ENCODE results near the gene ADIG.

Gene ADIG

DNA sequence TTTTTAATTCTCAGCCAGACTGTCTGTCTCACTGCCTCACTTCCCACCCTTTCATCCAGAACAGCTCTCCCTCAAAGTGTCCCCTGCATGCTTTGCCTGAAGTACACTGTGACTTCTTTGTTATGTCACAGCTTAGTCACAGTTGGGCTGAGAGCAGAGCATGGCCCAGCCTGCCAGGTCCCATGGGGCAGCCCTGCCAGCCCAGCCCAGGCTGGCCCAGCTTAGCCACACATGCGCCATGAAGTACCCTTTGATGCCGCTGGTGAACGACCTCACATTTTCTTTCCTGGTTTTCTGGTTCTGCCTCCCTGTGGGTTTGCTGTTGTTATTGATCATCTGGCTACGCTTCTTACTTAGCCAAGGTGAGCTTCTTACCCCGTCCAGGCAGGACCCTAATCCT is at the start of gene ADIG:
ADIG (plus strand) TSS at position 185 of the 400 bp plus-strand sequence; CDS start at position 239, 54 bp downstream.
- H3K36me3 Mint-ChIP-seq: peaks cover 2% of the 10 kb centered on the region
- H3K4me3 Mint-ChIP-seq: no peak within 1 kb of the TSS
- H3K27me3 Mint-ChIP-seq: no peaks in the 10 kb centered on the region
- H3K4me1 Mint-ChIP-seq (ENCODE audit: low read depth): no peaks in the 10 kb centered on the region
- no peak within 1 kb of the TSS for H3K27ac Mint-ChIP-seq
- H3K9me3 Mint-ChIP-seq (ENCODE audit: low read depth): no peaks in the 10 kb centered on the region

DNA sequence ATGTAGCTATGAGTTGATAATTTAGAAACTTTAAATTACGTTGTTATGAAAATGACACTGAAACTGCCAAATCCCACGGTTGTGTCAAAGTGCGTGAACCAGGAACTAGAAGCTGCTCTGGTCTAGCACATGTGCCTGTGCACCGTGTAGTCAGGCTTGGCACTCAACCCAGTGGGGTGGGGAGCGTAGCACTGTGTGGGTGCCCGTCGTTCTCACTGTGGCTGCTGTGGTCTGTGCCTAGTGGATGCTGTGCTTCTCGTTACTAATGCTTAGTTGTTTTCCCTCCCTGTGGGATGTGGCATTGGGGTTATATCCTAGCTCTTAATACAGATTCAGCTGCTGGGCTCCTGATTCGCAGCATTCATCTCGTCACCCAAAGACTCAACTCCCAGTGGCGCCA is 46.2 kb upstream of the ADIG start:
- Mint-ChIP-seq H3K27me3 (no peaks in the 10 kb centered on the region), H3K36me3 (peaks cover 17% of the 10 kb centered on the region), H3K9me3 (ENCODE audit: low read depth) (no peaks in the 10 kb centered on the region), H3K27ac (no peak overlapping the region), H3K4me1 (ENCODE audit: low read depth) (peaks cover 2% of the 10 kb centered on the region), H3K4me3 (no peak overlapping the region)

DNA sequence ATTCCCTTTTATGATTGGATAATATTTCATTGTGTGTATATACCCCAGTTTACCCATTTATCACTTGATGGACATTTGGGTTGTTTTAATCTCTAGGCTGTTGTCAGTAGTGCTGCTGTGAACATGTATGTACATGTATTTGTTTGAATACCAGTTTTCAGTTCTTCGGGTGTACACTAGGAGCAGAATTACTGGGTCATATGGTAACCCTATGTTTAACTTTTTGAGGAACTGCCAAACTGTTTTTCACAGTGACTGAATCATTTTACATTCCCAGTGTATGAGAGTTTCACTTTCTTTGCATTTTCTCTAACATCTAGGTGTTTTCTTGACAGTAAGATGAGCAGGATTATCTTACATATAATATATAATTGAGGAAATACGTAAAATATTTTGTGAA is 44.7 kb upstream of the ADIG start:
- no peak overlapping the region for H3K27ac Mint-ChIP-seq
- peaks cover 2% of the 10 kb centered on the region for H3K4me1 Mint-ChIP-seq (ENCODE audit: low read depth)
- H3K4me3 Mint-ChIP-seq: no peak overlapping the region
- H3K9me3 Mint-ChIP-seq (ENCODE audit: low read depth): no peaks in the 10 kb centered on the region
- no peaks in the 10 kb centered on the region for H3K27me3 Mint-ChIP-seq
- H3K36me3 Mint-ChIP-seq: peaks cover 23% of the 10 kb centered on the region

DNA sequence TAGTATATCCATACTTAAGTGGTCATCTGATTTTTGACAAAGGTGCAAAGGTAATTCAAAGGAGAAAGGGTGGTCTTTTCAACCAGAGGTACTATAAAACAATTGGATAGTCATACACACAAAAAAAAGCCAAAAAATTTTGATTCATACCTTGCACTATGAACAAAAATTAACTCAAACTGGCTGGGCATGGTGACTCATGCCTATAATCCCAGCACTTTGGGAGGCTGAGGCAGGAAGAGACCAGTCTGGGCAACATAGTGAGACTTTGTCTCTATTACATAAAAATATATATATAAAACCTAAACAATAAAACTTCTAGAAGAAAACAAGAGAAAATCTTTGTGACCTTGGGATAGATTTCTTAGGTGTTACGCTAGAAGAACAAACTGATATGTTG is 43.8 kb upstream of the ADIG start:
- no peak overlapping the region for H3K27ac Mint-ChIP-seq
- peaks cover 2% of the 10 kb centered on the region for H3K4me1 Mint-ChIP-seq (ENCODE audit: low read depth)
- no peaks in the 10 kb centered on the region for H3K9me3 Mint-ChIP-seq (ENCODE audit: low read depth)
- no peaks in the 10 kb centered on the region for H3K27me3 Mint-ChIP-seq
- peaks cover 27% of the 10 kb centered on the region for H3K36me3 Mint-ChIP-seq
- no peak overlapping the region for H3K4me3 Mint-ChIP-seq

DNA sequence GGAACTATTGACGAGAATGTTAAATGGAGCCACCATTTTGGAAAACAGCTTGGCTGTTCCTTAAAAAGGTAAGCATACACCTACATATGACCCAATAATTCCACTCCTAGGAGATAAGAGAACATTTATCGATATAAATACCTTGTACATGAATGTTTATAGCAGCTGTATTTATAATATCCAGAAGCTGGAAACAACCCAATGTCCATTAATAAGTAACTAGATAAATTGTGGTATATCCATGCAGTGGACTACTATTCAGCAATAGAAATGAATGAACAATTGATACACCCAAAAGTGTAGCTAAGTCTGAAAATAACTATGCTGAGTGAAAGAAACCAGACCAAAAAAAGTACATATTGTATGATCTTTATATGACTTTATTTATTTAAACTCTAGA is 42.2 kb upstream of the ADIG start:
- H3K4me3 Mint-ChIP-seq: no peak overlapping the region
- H3K27me3 Mint-ChIP-seq: no peaks in the 10 kb centered on the region
- H3K27ac Mint-ChIP-seq: no peak overlapping the region
- peaks cover 27% of the 10 kb centered on the region for H3K36me3 Mint-ChIP-seq
- H3K4me1 Mint-ChIP-seq (ENCODE audit: low read depth): peaks cover 2% of the 10 kb centered on the region
- H3K9me3 Mint-ChIP-seq (ENCODE audit: low read depth): no peaks in the 10 kb centered on the region

DNA sequence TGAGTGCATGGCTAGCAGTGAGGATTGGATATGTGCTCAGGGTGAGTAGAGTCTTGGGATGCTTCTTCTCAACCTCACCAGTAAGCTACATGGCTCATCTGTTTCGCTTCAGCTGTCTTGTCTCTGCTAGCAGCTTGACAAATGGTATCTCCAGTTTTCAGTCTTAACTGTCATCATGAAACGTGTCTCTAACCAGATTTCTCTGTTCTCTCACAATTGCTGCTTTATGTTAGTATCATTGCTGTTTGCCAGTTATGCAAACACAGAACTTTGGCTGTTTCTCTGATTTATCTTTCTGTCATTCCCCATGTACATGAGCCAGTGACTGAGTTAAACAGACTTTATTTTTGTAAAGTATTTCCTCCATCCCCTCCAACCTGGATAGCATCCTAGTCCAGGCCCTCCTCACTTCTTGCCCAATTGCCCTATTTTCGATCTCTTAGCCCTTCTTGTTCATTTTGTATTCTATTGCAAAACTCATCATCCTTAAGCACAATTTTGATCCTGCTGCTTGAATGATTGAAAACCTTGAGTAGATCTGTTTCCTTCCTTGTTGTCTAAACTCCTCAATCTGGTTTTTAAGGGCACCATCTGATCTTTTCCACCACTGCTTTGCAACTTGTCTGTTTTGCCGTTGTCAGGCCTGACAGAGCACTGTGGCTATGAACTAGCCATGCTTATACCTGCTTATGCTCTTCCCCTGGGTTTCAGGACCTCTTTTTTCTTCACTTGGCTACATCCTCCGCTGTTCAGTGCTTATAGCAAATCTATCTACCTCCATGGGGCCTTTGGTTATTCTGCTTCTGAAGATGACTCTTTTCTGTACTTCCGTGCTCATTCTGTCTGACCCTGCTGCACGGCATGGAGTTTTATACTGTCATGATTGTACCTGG is 37.7 kb upstream of the ADIG start:
- no peak overlapping the region for H3K4me3 Mint-ChIP-seq
- no peaks in the 10 kb centered on the region for H3K27me3 Mint-ChIP-seq
- peaks cover 19% of the 10 kb centered on the region for H3K36me3 Mint-ChIP-seq
- no peaks in the 10 kb centered on the region for H3K9me3 Mint-ChIP-seq (ENCODE audit: low read depth)
- H3K4me1 Mint-ChIP-seq (ENCODE audit: low read depth): peaks cover 13% of the 10 kb centered on the region
- H3K27ac Mint-ChIP-seq: no peak overlapping the region

DNA sequence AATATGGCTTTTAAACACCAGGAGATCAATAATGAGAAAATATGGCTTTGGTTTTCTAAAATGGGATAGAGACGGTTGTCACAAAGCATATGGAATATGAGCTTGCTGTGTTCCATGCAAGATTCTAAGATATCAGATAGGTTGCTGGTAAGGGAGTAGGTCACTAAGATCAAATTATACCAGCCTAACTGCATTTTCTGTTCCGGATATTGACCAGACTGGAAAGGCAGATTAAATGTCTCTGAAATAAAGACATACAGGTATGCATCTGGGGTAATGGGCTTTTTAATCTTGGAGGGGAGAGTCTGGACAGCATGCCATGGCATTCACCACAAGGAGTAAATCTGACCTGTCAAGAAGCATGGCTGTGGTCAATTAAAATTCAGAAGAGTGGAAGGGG is 35.2 kb upstream of the ADIG start:
- H3K9me3 Mint-ChIP-seq (ENCODE audit: low read depth): no peaks in the 10 kb centered on the region
- H3K4me3 Mint-ChIP-seq: no peak overlapping the region
- H3K4me1 Mint-ChIP-seq (ENCODE audit: low read depth): peaks cover 13% of the 10 kb centered on the region
- H3K27ac Mint-ChIP-seq: no peak overlapping the region
- H3K27me3 Mint-ChIP-seq: no peaks in the 10 kb centered on the region
- peaks cover 19% of the 10 kb centered on the region for H3K36me3 Mint-ChIP-seq

DNA sequence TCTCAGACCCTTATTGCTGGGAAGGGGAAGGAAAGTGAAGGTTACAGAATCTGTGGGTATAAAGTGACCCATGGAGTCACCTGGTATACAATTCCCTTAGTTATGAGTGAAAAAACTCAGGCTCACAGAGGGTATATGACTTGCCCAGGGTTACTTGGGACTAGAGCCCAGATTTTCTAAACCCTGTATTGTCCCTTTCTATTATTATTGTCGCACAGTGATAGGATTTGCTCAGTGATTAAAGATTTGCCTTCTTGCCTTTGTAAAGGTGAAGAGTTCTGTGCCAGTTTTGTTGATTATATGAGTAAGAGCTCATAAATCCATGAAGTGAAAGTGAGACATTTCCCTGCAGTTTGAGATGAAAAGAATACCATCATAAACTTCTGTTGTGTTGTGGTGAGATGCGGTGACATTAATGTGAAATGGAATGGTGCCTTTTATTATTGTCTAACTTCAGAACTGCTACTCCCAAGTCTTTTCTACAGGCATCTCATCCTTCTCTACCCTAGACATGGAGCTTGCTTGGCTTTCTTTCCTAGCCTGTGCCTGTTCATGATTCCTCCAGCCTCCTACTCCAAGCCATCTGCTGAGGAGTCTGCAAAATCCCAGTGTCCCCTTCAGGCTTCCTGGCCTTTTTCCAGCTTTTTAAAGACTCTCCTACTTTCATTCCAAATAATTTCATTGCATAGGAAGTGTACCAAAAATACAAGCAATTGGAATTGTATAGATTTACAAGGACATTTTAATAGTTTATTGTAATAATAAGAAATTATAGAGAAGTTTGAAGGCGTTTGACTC is 33.5 kb upstream of the ADIG start:
- no peaks in the 10 kb centered on the region for H3K27me3 Mint-ChIP-seq
- peaks cover 13% of the 10 kb centered on the region for H3K4me1 Mint-ChIP-seq (ENCODE audit: low read depth)
- H3K9me3 Mint-ChIP-seq (ENCODE audit: low read depth): no peaks in the 10 kb centered on the region
- H3K4me3 Mint-ChIP-seq: no peak overlapping the region
- H3K27ac Mint-ChIP-seq: no peak overlapping the region
- H3K36me3 Mint-ChIP-seq: peaks cover 7% of the 10 kb centered on the region

DNA sequence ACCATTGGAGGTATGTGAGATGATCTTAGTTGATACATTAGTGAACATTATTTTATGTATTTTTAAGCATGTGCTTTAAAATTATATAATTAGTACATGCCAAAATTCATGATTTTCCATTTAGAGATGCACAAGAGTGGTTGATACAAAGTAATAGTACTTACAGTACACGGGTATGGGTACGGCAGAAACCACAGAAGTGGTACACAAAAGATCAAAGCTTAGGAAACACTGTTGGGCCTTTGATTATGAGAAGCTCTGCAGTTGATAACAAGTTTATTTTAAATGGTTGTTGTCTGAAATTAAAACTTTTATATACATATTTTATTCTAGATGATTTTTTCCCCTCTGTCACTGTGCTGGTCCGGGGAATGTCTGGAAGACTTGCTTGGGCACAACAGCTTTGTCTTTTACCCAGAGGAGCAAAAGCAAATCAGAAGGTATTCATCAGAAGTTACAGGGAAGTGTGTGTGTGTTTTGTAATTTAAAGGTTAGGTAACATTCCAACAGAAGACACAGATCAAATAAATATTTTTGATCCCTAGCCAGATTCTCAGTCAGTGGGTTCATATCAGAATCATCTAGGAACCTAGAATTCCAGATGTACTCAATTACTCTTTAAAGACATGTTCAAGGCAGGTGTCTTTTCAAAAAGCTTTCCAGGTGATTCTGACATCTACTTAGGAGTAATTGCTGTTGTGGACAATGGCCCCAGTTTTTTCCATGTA is 32.5 kb upstream of the ADIG start:
- Mint-ChIP-seq H3K36me3 (peaks cover 7% of the 10 kb centered on the region), H3K27ac (no peak overlapping the region), H3K27me3 (no peaks in the 10 kb centered on the region), H3K4me1 (ENCODE audit: low read depth) (peaks cover 13% of the 10 kb centered on the region), H3K9me3 (ENCODE audit: low read depth) (no peaks in the 10 kb centered on the region), H3K4me3 (no peak overlapping the region)

DNA sequence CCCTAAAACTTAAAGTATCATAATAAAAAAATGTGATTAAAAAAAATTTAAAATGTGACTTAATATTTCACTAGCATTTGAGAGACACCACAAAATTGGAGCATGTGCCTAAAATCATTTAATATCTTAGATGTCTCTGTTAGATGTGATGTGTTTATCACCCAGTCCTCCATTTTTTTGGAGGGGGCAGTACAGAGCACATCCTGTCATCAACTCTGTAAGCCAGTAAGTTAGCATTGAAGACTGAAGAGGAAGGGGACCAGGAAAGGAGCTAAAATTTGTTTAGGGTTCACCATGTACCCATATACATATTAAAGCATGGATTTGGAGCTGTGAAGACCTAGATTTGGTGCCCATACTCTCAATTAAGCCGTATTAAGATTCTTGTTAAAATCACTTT is 30.7 kb upstream of the ADIG start:
- H3K27ac Mint-ChIP-seq: no peak overlapping the region
- no peaks in the 10 kb centered on the region for H3K9me3 Mint-ChIP-seq (ENCODE audit: low read depth)
- H3K4me1 Mint-ChIP-seq (ENCODE audit: low read depth): peaks cover 13% of the 10 kb centered on the region
- no peaks in the 10 kb centered on the region for H3K27me3 Mint-ChIP-seq
- no peak overlapping the region for H3K4me3 Mint-ChIP-seq
- peaks cover 7% of the 10 kb centered on the region for H3K36me3 Mint-ChIP-seq

DNA sequence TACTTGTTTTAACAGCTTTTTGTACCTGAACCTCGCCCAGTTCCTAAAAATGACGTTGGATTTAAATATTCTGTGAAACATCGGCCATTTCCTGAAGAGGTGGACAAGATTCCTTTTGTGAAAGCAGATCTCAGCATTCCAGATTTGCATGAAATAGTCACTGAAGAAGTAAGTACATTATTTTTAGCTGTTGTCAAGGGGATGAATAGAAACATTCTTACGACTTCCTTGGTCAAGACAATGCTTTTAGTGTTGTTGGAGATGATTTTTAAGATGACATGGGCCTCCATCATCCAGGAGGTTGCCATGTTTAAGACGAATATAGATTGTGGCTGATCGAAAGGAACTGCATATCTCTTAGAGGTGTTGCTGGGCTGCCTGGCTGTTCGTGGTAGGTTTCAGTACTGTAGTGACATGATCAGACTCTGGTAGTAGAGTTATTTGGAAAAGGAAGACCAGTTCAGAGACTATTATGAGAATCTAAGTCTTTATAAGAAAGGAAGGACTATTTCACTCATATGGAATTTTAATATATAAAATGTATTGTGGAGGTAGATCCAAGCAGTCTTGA is 29.9 kb upstream of the ADIG start:
- H3K27ac Mint-ChIP-seq: no peak overlapping the region
- H3K4me3 Mint-ChIP-seq: no peak overlapping the region
- H3K27me3 Mint-ChIP-seq: no peaks in the 10 kb centered on the region
- peaks cover 13% of the 10 kb centered on the region for H3K4me1 Mint-ChIP-seq (ENCODE audit: low read depth)
- no peaks in the 10 kb centered on the region for H3K9me3 Mint-ChIP-seq (ENCODE audit: low read depth)
- H3K36me3 Mint-ChIP-seq: peaks cover 7% of the 10 kb centered on the region

DNA sequence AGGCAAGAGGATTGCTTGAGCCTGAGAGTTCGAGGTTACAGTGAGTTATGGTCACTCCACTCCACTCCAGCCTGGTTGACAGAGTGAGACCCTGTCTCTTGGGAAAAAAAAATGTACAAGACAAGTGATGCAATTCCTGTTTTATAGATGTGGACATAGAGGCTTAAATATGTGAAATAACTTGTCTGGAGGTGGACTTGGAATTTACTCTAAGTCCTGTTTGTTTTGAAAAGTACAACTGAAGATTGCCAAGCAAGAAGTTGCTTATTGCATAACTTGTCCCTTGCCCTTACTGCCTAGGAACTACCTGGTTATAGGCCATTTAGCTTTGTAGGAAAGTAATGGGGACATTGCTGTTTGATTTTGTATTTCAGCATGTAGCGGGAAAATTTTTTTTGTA is 26.0 kb upstream of the ADIG start:
- no peaks in the 10 kb centered on the region for H3K27me3 Mint-ChIP-seq
- H3K36me3 Mint-ChIP-seq: peaks cover 5% of the 10 kb centered on the region
- H3K9me3 Mint-ChIP-seq (ENCODE audit: low read depth): no peaks in the 10 kb centered on the region
- no peak overlapping the region for H3K4me3 Mint-ChIP-seq
- H3K4me1 Mint-ChIP-seq (ENCODE audit: low read depth): no peaks in the 10 kb centered on the region
- no peak overlapping the region for H3K27ac Mint-ChIP-seq

DNA sequence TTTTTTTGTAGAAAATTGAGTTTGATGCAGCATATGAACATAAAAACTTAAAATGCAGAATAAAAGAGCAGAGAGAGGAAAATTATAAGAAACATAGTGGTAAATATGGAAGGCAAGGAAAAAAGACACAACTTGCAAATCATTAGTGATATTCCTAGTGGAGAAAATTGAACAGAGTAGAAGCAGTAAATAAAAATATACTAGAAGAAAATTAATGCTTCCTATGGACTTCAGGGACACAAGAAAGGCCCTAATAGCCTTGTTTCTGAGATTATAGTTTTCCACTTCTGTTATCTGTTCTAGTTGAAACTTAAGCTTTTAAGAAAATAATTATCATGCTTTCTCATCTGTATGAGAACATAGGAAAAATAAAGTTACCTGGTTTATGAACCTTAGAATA is 25.6 kb upstream of the ADIG start:
- no peaks in the 10 kb centered on the region for H3K4me1 Mint-ChIP-seq (ENCODE audit: low read depth)

DNA sequence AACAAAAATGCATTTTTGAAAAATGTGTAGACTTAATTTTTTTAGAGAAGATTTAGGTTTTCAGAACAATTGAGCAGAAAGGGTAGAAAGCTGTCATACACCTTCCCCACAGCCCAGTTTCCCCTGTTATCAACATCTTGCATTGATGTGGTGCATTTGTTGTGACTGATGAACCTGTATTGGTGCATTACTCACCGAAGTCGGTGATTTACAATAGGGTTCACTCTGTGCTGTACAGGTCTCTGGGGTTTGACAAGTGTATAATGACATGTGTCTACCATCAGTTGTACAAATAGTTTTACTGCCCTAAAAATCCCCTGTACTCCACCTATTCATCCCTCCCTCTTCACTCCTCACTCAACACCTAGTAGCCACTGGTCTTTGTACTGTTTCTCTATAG is 23.8 kb upstream of the ADIG start:
- H3K27me3 Mint-ChIP-seq: no peaks in the 10 kb centered on the region
- H3K27ac Mint-ChIP-seq: no peak overlapping the region
- H3K4me3 Mint-ChIP-seq: no peak overlapping the region
- H3K36me3 Mint-ChIP-seq: peaks cover 7% of the 10 kb centered on the region
- H3K4me1 Mint-ChIP-seq (ENCODE audit: low read depth): no peaks in the 10 kb centered on the region
- H3K9me3 Mint-ChIP-seq (ENCODE audit: low read depth): no peaks in the 10 kb centered on the region

More for the DNA sequence above, 25.6 kb upstream of the ADIG start:
- Mint-ChIP-seq H3K27me3 (no peaks in the 10 kb centered on the region), H3K9me3 (ENCODE audit: low read depth) (no peaks in the 10 kb centered on the region), H3K27ac (no peak overlapping the region), H3K4me3 (no peak overlapping the region), H3K36me3 (peaks cover 5% of the 10 kb centered on the region)

Data from activated naive CD8-positive, alpha-beta T cell (primary cell).